CD14-positive monocyte (primary cell): ENCODE measurements around the gene RMI1. TPM values are rescaled to one million over a fixed set of nuclear protein-coding genes. Genes with fewer than 3 reads are reported as not detected.
A peak's percentile ranks its signal among the peaks of the same experiment; 100 is the strongest.

Experiments
- DNase-seq, 3 donors: peaks; one replicate each; pipeline ENCODE4 v3.0.0-alpha.2; 2011 to 2022
- H2AFZ ChIP-seq: 2 replicates; pipeline ENCODE4 v1.6.0; 2012; ENCODE audit warnings: mild to moderate bottlenecking, low read depth, low read length, inconsistent platforms; ENCODE audit not compliant: insufficient read depth, poor library complexity, severe bottlenecking
- H3K27ac ChIP-seq, 2 donors: 1 replicate in 1 of 2; 2 replicates in 1 of 2; pipeline ENCODE4 v1.5.1; 2012 to 2013; ENCODE audit warnings: low read length in 2 of 2, control low read depth in 1 of 2, inconsistent platforms in 1 of 2, low read depth in 1 of 2, mild to moderate bottlenecking in 1 of 2
- H3K27me3 ChIP-seq, 2 donors: one replicate each; pipeline versions ENCODE4 v1.6.0 to v1.6.1; 2011 to 2013; ENCODE audit warnings: low read length in 2 of 2; ENCODE audit not compliant: control insufficient read depth in 2 of 2, insufficient read depth in 2 of 2
- H3K36me3 ChIP-seq, 2 donors: replicated peaks in 1 of 2; 1 replicate in 1 of 2; 2 replicates in 1 of 2; pipeline versions ENCODE4 v1.5.1 to v1.6.1; 2012 to 2013; ENCODE audit warnings: low read length in 2 of 2, control low read depth in 1 of 2, inconsistent platforms in 1 of 2, mild to moderate bottlenecking in 1 of 2; ENCODE audit not compliant: insufficient read depth in 2 of 2, control insufficient read depth in 1 of 2
- H3K4me1 ChIP-seq, 2 donors: 1 replicate in 1 of 2; 2 replicates in 1 of 2; pipeline versions ENCODE4 v1.5.1 to v1.6.1; 2012 to 2013; ENCODE audit warnings: low read length in 2 of 2, control low read depth in 1 of 2, inconsistent platforms in 1 of 2, mild to moderate bottlenecking in 1 of 2, moderate library complexity in 1 of 2; ENCODE audit not compliant: insufficient read depth in 2 of 2, control insufficient read depth in 1 of 2
- H3K4me2 ChIP-seq: replicated peaks from 2 replicates; pipeline ENCODE3; 2012; ENCODE audit warnings: low read length, moderate library complexity, mild to moderate bottlenecking; ENCODE audit not compliant: poor library complexity, severe bottlenecking; ENCODE audit errors: extremely low read depth
- H3K4me3 ChIP-seq, 3 experiments: fragments of 200-600 bp in 1 of 3; sonication (generic) in 1 of 3; replicated peaks in 1 of 3; 1 replicate in 2 of 3; 2 replicates in 1 of 3; pipeline ENCODE4 v1.5.1; 2011 to 2013; ENCODE audit warnings: low read length in 3 of 3, mild to moderate bottlenecking in 3 of 3, control low read depth in 2 of 3, low read depth in 2 of 3, inconsistent platforms in 1 of 3, moderate library complexity in 1 of 3
- H3K79me2 ChIP-seq: 2 replicates; pipeline ENCODE4 v1.6.0; 2012; ENCODE audit warnings: mild to moderate bottlenecking, control low read depth, inconsistent platforms, low read length, moderate library complexity; ENCODE audit not compliant: insufficient read depth
- H3K9ac ChIP-seq: 2 replicates; pipeline ENCODE4 v1.6.0; 2017; ENCODE audit warnings: low read length, mild to moderate bottlenecking; ENCODE audit not compliant: insufficient read depth, poor library complexity, severe bottlenecking
- H3K9me3 ChIP-seq, 2 donors: replicated peaks in 1 of 2; 1 replicate in 1 of 2; 2 replicates in 1 of 2; pipeline versions ENCODE4 v1.5.1 to v1.6.1; 2012 to 2013; ENCODE audit warnings: low read length in 2 of 2, control low read depth in 1 of 2; ENCODE audit not compliant: control insufficient read depth in 1 of 2, insufficient read depth in 1 of 2
- H4K20me1 ChIP-seq: 2 replicates; pipeline ENCODE4 v1.6.0; 2012; ENCODE audit warnings: mild to moderate bottlenecking, low read length, control low read depth, moderate library complexity; ENCODE audit not compliant: insufficient read depth
- H3K27ac Mint-ChIP-seq, 7 donors: one replicate each; pipeline ENCODE4 v1.8.0; 2020; ENCODE audit warnings: mild to moderate bottlenecking in 7 of 7, mixed read lengths in 7 of 7, moderate library complexity in 6 of 7, inconsistent platforms in 2 of 7
- H3K27me3 Mint-ChIP-seq, 3 donors: one replicate each; pipeline ENCODE4 v1.8.0; 2021 to 2022; ENCODE audit warnings: low read depth in 3 of 3, mild to moderate bottlenecking in 3 of 3, mixed read lengths in 3 of 3, moderate library complexity in 3 of 3, inconsistent platforms in 1 of 3
- H3K36me3 Mint-ChIP-seq, 2 donors: one replicate each; pipeline ENCODE4 v1.8.0; 2020; ENCODE audit warnings: mixed read lengths in 2 of 2, inconsistent platforms in 1 of 2, mild to moderate bottlenecking in 1 of 2
- H3K4me1 Mint-ChIP-seq: one replicate; pipeline ENCODE4 v1.8.0; 2020; ENCODE audit warnings: mild to moderate bottlenecking, mixed read lengths
- H3K4me3 Mint-ChIP-seq, 2 donors: one replicate each; pipeline ENCODE4 v1.8.0; 2020; ENCODE audit warnings: mild to moderate bottlenecking in 2 of 2, mixed read lengths in 2 of 2, moderate library complexity in 1 of 2
- H3K9me3 Mint-ChIP-seq, 7 donors: one replicate each; pipeline ENCODE4 v1.8.0; 2020 to 2022; ENCODE audit warnings: mixed read lengths in 7 of 7, mild to moderate bottlenecking in 6 of 7, moderate library complexity in 6 of 7, inconsistent platforms in 2 of 7
- CTCF ChIP-seq: fragments of 200-600 bp; IDR thresholded peaks from one replicate; pipeline ENCODE4 v1.8.0; 2022; ENCODE audit warnings: antibody characterized with exemption, mild to moderate bottlenecking
- WGBS: methylation state at CpG from one replicate; pipeline ENCODE4 v1.1.5; 2013; ENCODE audit warnings: missing lambda C conversion rate; ENCODE audit not compliant: insufficient coverage; 5-methylcytosine and 5-hydroxymethylcytosine counted together
- intact Hi-C, 2 donors: fragments of 100-400 bp; cut with micrococcal nuclease; formaldehyde crosslinking; loops; one replicate each; pipeline versions ENCODE4 v1.15.0 to v1.15.1; 2023
- polyA plus RNA-seq, 3 donors: library from polyadenylated mRNA; depleted of rRNA in 1 of 3; unstranded in 2 of 3; stranded (reverse) in 1 of 3; fragments of 300-500 nt in 2 of 3; fragments of >200 nt in 1 of 3; fragmentation: Illumina TruSeq in 2 of 3; gene quantifications; 1 replicate in 2 of 3; 2 replicates in 1 of 3; pipeline ENCODE4 v1.2.3, GENCODE V29; 2012 to 2021

Gene RMI1
- polyA plus RNA-seq, 3 donors, result 1.7 to 11.5 (median 5.3) TPM

GRCh38 chr9:83966209-83966582 lies 14.4 kb upstream of the RMI1 start:
- peak overlapping the region in 1 of 2 donors; percentile 6 for H3K27ac ChIP-seq
- no peak overlapping the region for H3K9ac ChIP-seq
- no peak for TF ChIP-seq CTCF
- peaks cover 12% of the 10 kb centered on the region for H3K79me2 ChIP-seq
- H3K9me3 ChIP-seq, result no peaks in the 10 kb centered on the region
- H3K27me3 Mint-ChIP-seq, result peaks cover 0 to 4% (median 0%) of the 10 kb centered on the region in 3 donors
- H3K9me3 Mint-ChIP-seq, result peaks cover 0 to 2% (median 0%) of the 10 kb centered on the region in 7 donors
- no peak overlapping the region for H3K4me2 ChIP-seq
- peaks cover 64% of the 10 kb centered on the region for H4K20me1 ChIP-seq
- H3K4me3 Mint-ChIP-seq, result no peak overlapping the region
- H3K27me3 ChIP-seq, result no peaks in the 10 kb centered on the region
- peaks cover 45 to 53% of the 10 kb centered on the region in 2 donors for H3K36me3 Mint-ChIP-seq
- peak overlapping the region in 2 of 7 donors; percentile 25 to 40 for H3K27ac Mint-ChIP-seq
- peaks cover 40 to 51% of the 10 kb centered on the region in 2 donors for H3K36me3 ChIP-seq
- no peak for DNase-seq
- intact Hi-C loops, result no loop called here
- H2AFZ ChIP-seq, result no peak overlapping the region
- WGBS, result 100% methylated on average over 1 of the region's 8 CpGs
- H3K4me1 Mint-ChIP-seq, result peaks cover 2% of the 10 kb centered on the region
- no peak overlapping the region for H3K4me3 ChIP-seq
- H3K4me1 ChIP-seq, result no peaks in the 10 kb centered on the region

- H3K36me3 ChIP-seq, result peaks cover 49 to 60% of the 10 kb centered on the region in 2 donors
These were observed 13.5 kb upstream of the RMI1 start for GRCh38 chr9:83967073-83967472.

More at GRCh38 chr9:83967073-83967472, 13.5 kb upstream of the RMI1 start:
- Histone ChIP-seq H3K4me1 (no peaks in the 10 kb centered on the region), H3K4me3 (no peak overlapping the region), H3K27me3 (no peaks in the 10 kb centered on the region), H3K9me3 (no peaks in the 10 kb centered on the region), H3K27ac (no peak overlapping the region), H2AFZ (no peak overlapping the region), H3K79me2 (peaks cover 20% of the 10 kb centered on the region), H3K9ac (no peak overlapping the region), H4K20me1 (peaks cover 73% of the 10 kb centered on the region), H3K4me2 (no peak overlapping the region)
- Mint-ChIP-seq H3K27me3 (peaks cover 0 to 4% (median 0%) of the 10 kb centered on the region in 3 donors), H3K27ac (peak overlapping the region in 2 of 7 donors; percentile 8 to 26), H3K4me3 (no peak overlapping the region), H3K4me1 (no peaks in the 10 kb centered on the region), H3K36me3 (peaks cover 54 to 62% of the 10 kb centered on the region in 2 donors), H3K9me3 (peaks cover 0 to 2% (median 0%) of the 10 kb centered on the region in 7 donors)
- DNase-seq, result no peak
- intact Hi-C loops, result no loop called here
- TF ChIP-seq CTCF, result no peak
- 83% methylated on average over 1 of the region's 1 CpG for WGBS
